Esophagus squamous epithelium (tissue), 5 donors: ENCODE measurements around the gene GOLGA2. TPM values are rescaled to one million over a fixed set of nuclear protein-coding genes. Genes with fewer than 3 reads are reported as not detected.

Source experiments
- DNase-seq: peaks from one replicate; lab custom pipeline; 2025; lab: John Stamatoyannopoulos, UW
- H3K27ac ChIP-seq, 4 donors: fragments of 200-600 bp; sonication (generic); one replicate each; pipeline ENCODE4 v1.5.1; 2016 to 2019; ENCODE audit warnings: mild to moderate bottlenecking in 1 of 4
- H3K27me3 ChIP-seq, 4 donors: fragments of 200-600 bp; sonication (generic); 1 replicate in 3 of 4; 2 replicates in 1 of 4; pipeline versions ENCODE4 v1.5.1 to v1.6.0; 2017 to 2021; ENCODE audit warnings: antibody characterized with exemption in 1 of 4
- H3K36me3 ChIP-seq, 3 donors: fragments of 200-600 bp; sonication (generic); one replicate each; pipeline ENCODE4 v1.5.1; 2016 to 2019
- H3K4me1 ChIP-seq, 3 donors: fragments of 200-600 bp; sonication (generic); one replicate each; pipeline ENCODE4 v1.5.1; 2017 to 2019
- H3K4me3 ChIP-seq, 4 donors: fragments of 200-600 bp; sonication (generic); 1 replicate in 3 of 4; 2 replicates in 1 of 4; pipeline ENCODE4 v1.5.1; 2016 to 2019; ENCODE audit warnings: mild to moderate bottlenecking in 2 of 4, moderate library complexity in 1 of 4
- H3K9me3 ChIP-seq, 3 donors: fragments of 200-600 bp; sonication (generic); one replicate each; pipeline ENCODE4 v1.5.1; 2016 to 2019
- POLR2A ChIP-seq, 4 donors: fragments of 450-650 bp; IDR thresholded peaks; one replicate each; pipeline ENCODE4 v1.6.1; 2017; ENCODE audit warnings: antibody characterized with exemption in 4 of 4, mild to moderate bottlenecking in 4 of 4, moderate library complexity in 3 of 4
- WGBS, 2 donors: methylation state at CpG; one replicate each; pipeline ENCODE4 v1.1.5; 2018; 5-methylcytosine and 5-hydroxymethylcytosine counted together
- intact Hi-C: fragments of 100-400 bp; cut with DNase I; formaldehyde crosslinking; loops from one replicate; pipeline ENCODE4 v1.15.0; 2022
- total RNA-seq, 4 donors: library from RNA; depleted of rRNA; stranded (reverse); fragments of >200 nt; gene quantifications; one replicate each; pipeline ENCODE4 v1.1.0, GENCODE V29; 2016
- TF ChIP-seq, protein P1 (sequence below), 6 experiments: fragments of 450-650 bp in 4 of 6; fragments of 200-600 bp in 2 of 6; sonication (generic) in 2 of 6; IDR thresholded peaks; one replicate each; pipeline ENCODE4 v1.5.1; 2016 to 2019; ENCODE audit warnings: antibody characterized with exemption in 6 of 6, mild to moderate bottlenecking in 4 of 6, moderate library complexity in 4 of 6
- donor health status: DM: yes; HTN: yes; CAD: no.

The GOLGA2 gene, protein sequence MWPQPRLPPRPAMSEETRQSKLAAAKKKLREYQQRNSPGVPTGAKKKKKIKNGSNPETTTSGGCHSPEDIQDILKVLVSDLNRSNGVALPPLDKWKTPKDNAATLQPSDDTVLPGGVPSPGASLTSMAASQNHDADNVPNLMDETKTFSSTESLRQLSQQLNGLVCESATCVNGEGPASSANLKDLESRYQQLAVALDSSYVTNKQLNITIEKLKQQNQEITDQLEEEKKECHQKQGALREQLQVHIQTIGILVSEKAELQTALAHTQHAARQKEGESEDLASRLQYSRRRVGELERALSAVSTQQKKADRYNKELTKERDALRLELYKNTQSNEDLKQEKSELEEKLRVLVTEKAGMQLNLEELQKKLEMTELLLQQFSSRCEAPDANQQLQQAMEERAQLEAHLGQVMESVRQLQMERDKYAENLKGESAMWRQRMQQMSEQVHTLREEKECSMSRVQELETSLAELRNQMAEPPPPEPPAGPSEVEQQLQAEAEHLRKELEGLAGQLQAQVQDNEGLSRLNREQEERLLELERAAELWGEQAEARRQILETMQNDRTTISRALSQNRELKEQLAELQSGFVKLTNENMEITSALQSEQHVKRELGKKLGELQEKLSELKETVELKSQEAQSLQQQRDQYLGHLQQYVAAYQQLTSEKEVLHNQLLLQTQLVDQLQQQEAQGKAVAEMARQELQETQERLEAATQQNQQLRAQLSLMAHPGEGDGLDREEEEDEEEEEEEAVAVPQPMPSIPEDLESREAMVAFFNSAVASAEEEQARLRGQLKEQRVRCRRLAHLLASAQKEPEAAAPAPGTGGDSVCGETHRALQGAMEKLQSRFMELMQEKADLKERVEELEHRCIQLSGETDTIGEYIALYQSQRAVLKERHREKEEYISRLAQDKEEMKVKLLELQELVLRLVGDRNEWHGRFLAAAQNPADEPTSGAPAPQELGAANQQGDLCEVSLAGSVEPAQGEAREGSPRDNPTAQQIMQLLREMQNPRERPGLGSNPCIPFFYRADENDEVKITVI
- total RNA-seq = 10 to 100 TPM; 76.1 to 92.0 (median 89.2) TPM

DNA sequence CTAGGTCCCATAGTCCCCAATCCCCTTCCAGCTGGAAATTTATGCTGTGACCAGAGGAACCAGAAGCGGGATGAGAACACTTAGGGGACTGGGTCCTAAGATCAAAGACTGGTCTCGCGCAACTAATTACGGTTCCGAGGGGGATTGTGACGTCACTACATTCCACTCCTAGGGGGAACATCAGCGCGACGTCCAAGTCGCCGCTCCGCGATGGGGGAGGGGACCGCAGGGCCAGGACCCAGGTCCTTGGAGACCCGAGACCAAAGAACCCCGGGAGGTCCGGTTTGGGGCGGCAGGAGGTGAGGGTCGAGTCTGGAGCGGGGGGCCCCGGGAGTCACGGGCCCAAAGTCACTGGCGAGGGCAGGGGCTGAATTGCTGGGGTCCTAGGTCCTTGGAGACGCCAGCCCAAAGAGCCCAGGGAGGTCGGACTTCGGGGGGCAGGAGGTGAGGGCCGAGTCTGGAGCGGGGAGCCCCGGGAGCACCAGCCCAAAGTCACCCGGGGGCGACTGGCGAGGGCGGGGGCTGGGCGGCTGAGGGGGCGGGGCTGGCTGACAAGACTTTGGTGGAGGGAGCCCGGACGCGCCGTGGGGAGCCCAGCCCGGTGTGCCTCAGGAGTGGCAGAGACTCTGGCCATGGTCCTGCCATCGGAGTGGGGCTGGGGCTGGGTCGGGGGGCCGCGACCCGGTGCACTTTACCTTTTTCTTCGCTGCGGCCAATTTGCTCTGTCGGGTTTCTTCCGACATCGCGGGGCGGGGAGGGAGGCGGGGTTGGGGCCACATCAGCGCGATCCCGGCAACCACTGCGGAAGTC, at the start of gene GOLGA2:
GOLGA2 (minus strand) TSS at position 810 of the 810 bp plus-strand sequence; CDS start at position 779, 31 bp downstream.
- no peaks in the 10 kb centered on the region for H3K9me3 ChIP-seq
- 0 to 2% methylated on average over 15 to 17 of the region's 57 CpGs for WGBS, 2 donors
- intact Hi-C loops = no loop called here
- peaks cover 0 to 42% (median 10%) of the 10 kb centered on the region in 3 donors for H3K36me3 ChIP-seq
- H3K27me3 ChIP-seq = no peaks in the 10 kb centered on the region
- TF ChIP-seq, protein P1, sequence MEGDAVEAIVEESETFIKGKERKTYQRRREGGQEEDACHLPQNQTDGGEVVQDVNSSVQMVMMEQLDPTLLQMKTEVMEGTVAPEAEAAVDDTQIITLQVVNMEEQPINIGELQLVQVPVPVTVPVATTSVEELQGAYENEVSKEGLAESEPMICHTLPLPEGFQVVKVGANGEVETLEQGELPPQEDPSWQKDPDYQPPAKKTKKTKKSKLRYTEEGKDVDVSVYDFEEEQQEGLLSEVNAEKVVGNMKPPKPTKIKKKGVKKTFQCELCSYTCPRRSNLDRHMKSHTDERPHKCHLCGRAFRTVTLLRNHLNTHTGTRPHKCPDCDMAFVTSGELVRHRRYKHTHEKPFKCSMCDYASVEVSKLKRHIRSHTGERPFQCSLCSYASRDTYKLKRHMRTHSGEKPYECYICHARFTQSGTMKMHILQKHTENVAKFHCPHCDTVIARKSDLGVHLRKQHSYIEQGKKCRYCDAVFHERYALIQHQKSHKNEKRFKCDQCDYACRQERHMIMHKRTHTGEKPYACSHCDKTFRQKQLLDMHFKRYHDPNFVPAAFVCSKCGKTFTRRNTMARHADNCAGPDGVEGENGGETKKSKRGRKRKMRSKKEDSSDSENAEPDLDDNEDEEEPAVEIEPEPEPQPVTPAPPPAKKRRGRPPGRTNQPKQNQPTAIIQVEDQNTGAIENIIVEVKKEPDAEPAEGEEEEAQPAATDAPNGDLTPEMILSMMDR (IDR thresholded peaks at IDR 0.05) = peak in 1 of 6 experiments; percentile 3
- no peak for TF ChIP-seq POLR2A (IDR thresholded peaks at IDR 0.05)
- peak within 1 kb of the TSS; percentile 96 to 99 (median 98) for H3K4me3 ChIP-seq
- peak within 1 kb of the TSS; percentile 95 to 100 (median 98) for H3K27ac ChIP-seq
- H3K4me1 ChIP-seq = peaks cover 21 to 64% (median 32%) of the 10 kb centered on the region in 3 donors
- DNase-seq = no peak

DNA sequence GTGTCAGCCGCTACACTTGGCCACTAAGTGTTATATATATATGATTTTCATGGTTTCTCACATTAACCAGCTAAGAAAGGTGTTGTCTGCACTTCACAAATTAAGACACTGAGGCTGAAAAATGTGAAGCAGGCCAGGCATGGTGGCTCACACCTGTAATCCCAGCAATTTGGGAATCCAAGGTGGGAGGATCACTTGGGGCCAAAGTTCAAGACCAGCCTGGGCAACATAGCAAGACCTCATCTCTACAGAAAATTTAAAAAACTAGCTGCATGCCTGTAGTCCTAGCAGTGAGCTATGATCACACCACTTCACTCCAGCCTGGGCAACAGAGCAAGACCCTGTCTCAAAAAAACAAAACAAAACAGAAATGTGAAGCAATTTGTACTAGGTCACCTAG, 48.6 kb upstream of the GOLGA2 start:
- intact Hi-C loops = no loop called here
- Histone ChIP-seq H3K4me3 (peak overlapping the region in 1 of 4 donors; percentile 92), H3K27ac (peak overlapping the region in 3 of 4 donors; percentile 53 to 97 (median 95)), H3K36me3 (peaks cover 3 to 52% (median 5%) of the 10 kb centered on the region in 3 donors), H3K4me1 (peaks cover 18 to 68% (median 43%) of the 10 kb centered on the region in 3 donors), H3K9me3 (no peaks in the 10 kb centered on the region), H3K27me3 (no peaks in the 10 kb centered on the region)
- TF ChIP-seq POLR2A (IDR thresholded peaks at IDR 0.05) = no peak
- TF ChIP-seq, protein P1 (IDR thresholded peaks at IDR 0.05) = no peak
- no peak for DNase-seq
- 100% methylated on average over 1 of the region's 1 CpG; no CpG with 5 or more reads in 1 of the 2 donors for WGBS, 2 donors

DNA sequence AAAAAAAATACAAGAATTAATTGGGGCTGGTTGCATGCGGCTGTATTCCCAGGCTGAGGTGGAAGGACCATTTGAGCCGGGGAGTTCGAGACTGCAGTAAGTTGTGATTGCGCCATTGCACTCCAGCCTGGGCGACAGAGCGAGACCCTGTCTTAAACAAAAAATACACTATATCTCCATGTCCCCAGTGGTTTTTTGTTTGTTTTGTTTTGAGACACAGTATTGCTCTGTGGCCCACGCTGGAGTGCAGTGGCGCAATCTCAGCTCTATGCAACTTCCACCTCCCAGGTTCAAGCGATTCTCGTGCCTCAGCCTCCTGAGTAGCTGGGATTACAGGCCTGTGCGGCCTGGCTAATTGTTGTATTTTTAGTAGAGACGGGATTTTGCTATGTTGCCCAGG, 48.0 kb upstream of the GOLGA2 start:
- intact Hi-C loops = no loop called here
- no peak for DNase-seq
- H3K27ac ChIP-seq = peak overlapping the region; percentile 84 to 97 (median 96)
- no peaks in the 10 kb centered on the region for H3K27me3 ChIP-seq
- H3K36me3 ChIP-seq = peaks cover 3 to 58% (median 5%) of the 10 kb centered on the region in 3 donors
- WGBS, 2 donors = 61 to 77% methylated on average over 8 to 12 of the region's 12 CpGs
- TF ChIP-seq, protein P1 (IDR thresholded peaks at IDR 0.05) = no peak
- no peak for TF ChIP-seq POLR2A (IDR thresholded peaks at IDR 0.05)
- peaks cover 18 to 62% (median 39%) of the 10 kb centered on the region in 3 donors for H3K4me1 ChIP-seq
- H3K4me3 ChIP-seq = peak overlapping the region; percentile 73 to 94 (median 89)
- no peaks in the 10 kb centered on the region for H3K9me3 ChIP-seq

DNA sequence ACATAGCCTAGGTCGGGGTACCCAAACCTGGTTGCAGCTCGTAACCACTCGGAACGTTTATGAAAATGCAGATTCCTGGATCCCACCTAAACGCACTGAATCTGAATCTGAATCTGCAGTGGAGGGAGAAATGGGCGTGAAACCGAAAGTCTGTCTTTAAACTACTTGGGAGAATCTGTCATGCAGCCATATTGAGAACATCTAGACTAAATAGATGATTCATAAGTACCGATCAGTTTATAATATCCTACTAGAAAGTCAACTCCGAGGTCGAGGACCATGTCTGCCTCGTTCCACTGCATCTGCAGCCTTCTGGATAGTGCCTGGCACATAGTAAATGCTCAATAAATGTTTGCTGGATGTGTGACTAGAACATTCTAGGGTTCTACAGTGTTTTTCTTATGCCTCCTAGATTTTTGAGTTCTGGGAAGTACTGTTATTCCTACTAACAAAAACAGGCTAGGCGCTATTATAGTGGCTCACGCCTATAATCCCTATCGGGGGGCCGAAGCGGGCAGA, 47.5 kb upstream of the GOLGA2 start:
- Histone ChIP-seq H3K4me3 (peak overlapping the region; percentile 73 to 94 (median 89)), H3K27ac (peak overlapping the region; percentile 84 to 97 (median 96)), H3K9me3 (no peaks in the 10 kb centered on the region), H3K4me1 (peaks cover 18 to 56% (median 35%) of the 10 kb centered on the region in 3 donors), H3K27me3 (no peaks in the 10 kb centered on the region), H3K36me3 (peaks cover 3 to 60% (median 5%) of the 10 kb centered on the region in 3 donors)
- DNase-seq = no peak
- WGBS, 2 donors = 11 to 18% methylated on average over 14 to 16 of the region's 16 CpGs
- TF ChIP-seq, protein P1 (IDR thresholded peaks at IDR 0.05) = no peak
- no peak for TF ChIP-seq POLR2A (IDR thresholded peaks at IDR 0.05)
- intact Hi-C loops = no loop called here
